ENCODE data around the gene MEGF11. TPM values are rescaled to one million over a fixed set of nuclear protein-coding genes. Genes with fewer than 3 reads are reported as not detected.

Gene MEGF11
- total and polyA plus RNA-seq, 10 donors = 0.02 to 0.61 (median 0.23) TPM; not detected in 4

GRCh38 chr15:66164788-66165187 lies 88.8 kb downstream of the MEGF11 start:
- H3K4me1 ChIP-seq = no peaks in the 10 kb centered on the region
- no peak overlapping the region for H3K4me3 ChIP-seq
- no peak for TF ChIP-seq POLR2AphosphoS5 (IDR thresholded peaks at IDR 0.05)
- TF ChIP-seq, protein P1, sequence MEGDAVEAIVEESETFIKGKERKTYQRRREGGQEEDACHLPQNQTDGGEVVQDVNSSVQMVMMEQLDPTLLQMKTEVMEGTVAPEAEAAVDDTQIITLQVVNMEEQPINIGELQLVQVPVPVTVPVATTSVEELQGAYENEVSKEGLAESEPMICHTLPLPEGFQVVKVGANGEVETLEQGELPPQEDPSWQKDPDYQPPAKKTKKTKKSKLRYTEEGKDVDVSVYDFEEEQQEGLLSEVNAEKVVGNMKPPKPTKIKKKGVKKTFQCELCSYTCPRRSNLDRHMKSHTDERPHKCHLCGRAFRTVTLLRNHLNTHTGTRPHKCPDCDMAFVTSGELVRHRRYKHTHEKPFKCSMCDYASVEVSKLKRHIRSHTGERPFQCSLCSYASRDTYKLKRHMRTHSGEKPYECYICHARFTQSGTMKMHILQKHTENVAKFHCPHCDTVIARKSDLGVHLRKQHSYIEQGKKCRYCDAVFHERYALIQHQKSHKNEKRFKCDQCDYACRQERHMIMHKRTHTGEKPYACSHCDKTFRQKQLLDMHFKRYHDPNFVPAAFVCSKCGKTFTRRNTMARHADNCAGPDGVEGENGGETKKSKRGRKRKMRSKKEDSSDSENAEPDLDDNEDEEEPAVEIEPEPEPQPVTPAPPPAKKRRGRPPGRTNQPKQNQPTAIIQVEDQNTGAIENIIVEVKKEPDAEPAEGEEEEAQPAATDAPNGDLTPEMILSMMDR (IDR thresholded peaks at IDR 0.05 in 8 of 11, conservative IDR thresholded peaks at IDR 0.05 in 3 of 11) = no peak
- TF ChIP-seq POLR2A (IDR thresholded peaks at IDR 0.05) = no peak
- H3K9me3 ChIP-seq = no peaks in the 10 kb centered on the region
- intact Hi-C loops (cut with DNase I; ENCODE audit: low total_unique reads) = no loop called here
- 71 to 95% (median 89%) methylated on average over 4 of the region's 4 CpGs for WGBS, 5 donors
- no peak for DNase-seq
- no peaks in the 10 kb centered on the region for H3K36me3 ChIP-seq
- H3K27me3 ChIP-seq (replicated peaks in 1 of 7) = no peaks in the 10 kb centered on the region
- no peak overlapping the region for H3K27ac ChIP-seq

DNA sequence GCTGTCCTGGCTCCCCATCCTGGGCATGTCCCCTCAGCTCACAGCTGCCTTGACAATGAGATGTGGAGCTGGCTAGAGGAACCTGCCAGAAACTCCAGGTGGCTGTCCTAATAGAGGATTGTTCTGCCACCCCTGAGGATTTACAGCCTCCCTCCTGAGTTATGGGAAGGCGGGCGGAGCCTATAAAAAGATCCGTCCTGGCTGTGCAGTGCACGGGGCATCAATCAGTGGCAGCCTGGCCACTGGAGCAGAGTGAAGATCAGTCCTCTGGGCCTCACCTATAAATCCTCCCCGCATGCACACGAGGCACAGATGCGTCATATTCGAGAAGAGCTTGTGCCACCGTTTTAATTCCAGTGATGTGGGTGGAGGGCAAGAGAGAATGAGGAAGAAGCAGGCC lies 90.0 kb downstream of the MEGF11 start:
- intact Hi-C loops (cut with DNase I; ENCODE audit: low total_unique reads) = no loop called here
- no peaks in the 10 kb centered on the region for H3K4me1 ChIP-seq
- no peaks in the 10 kb centered on the region for H3K36me3 ChIP-seq
- DNase-seq = no peak
- 88 to 94% (median 91%) methylated on average over 9 of the region's 9 CpGs for WGBS, 5 donors
- peaks cover 0 to under 1% (median 0%) of the 10 kb centered on the region in 7 donors for H3K27me3 ChIP-seq (replicated peaks in 1 of 7)
- H3K4me3 ChIP-seq = no peak overlapping the region
- TF ChIP-seq POLR2A (IDR thresholded peaks at IDR 0.05) = no peak
- TF ChIP-seq, protein P1 (IDR thresholded peaks at IDR 0.05 in 8 of 11, conservative IDR thresholded peaks at IDR 0.05 in 3 of 11) = no peak
- TF ChIP-seq POLR2AphosphoS5 (IDR thresholded peaks at IDR 0.05) = no peak
- no peaks in the 10 kb centered on the region for H3K9me3 ChIP-seq
- no peak overlapping the region for H3K27ac ChIP-seq

- no peaks in the 10 kb centered on the region for H3K36me3 ChIP-seq
- 76 to 85% (median 84%) methylated on average over 2 of the region's 2 CpGs for WGBS, 5 donors
- DNase-seq = no peak
- peaks cover 0 to 5% (median 0%) of the 10 kb centered on the region in 7 donors for H3K27me3 ChIP-seq (replicated peaks in 1 of 7)
- intact Hi-C loops (cut with DNase I; ENCODE audit: low total_unique reads) = no loop called here
- no peaks in the 10 kb centered on the region for H3K9me3 ChIP-seq
- no peak overlapping the region for H3K4me3 ChIP-seq
- no peak overlapping the region for H3K27ac ChIP-seq
- TF ChIP-seq, protein P1 (IDR thresholded peaks at IDR 0.05 in 8 of 11, conservative IDR thresholded peaks at IDR 0.05 in 3 of 11) = no peak
- TF ChIP-seq POLR2A (IDR thresholded peaks at IDR 0.05) (no peak), POLR2AphosphoS5 (IDR thresholded peaks at IDR 0.05) (no peak)
- H3K4me1 ChIP-seq = no peaks in the 10 kb centered on the region
These were observed 91.3 kb downstream of the MEGF11 start for GRCh38 chr15:66162286-66162685.

GRCh38 chr15:66161575-66162118 lies 91.9 kb downstream of the MEGF11 start:
- H3K9me3 ChIP-seq = no peaks in the 10 kb centered on the region
- H3K4me1 ChIP-seq = no peaks in the 10 kb centered on the region
- TF ChIP-seq POLR2A (IDR thresholded peaks at IDR 0.05) = no peak
- TF ChIP-seq POLR2AphosphoS5 (IDR thresholded peaks at IDR 0.05) = no peak
- H3K36me3 ChIP-seq = no peaks in the 10 kb centered on the region
- peaks cover 0 to 5% (median 0%) of the 10 kb centered on the region in 7 donors for H3K27me3 ChIP-seq (replicated peaks in 1 of 7)
- WGBS, 5 donors = 62 to 77% (median 71%) methylated on average over 5 of the region's 5 CpGs
- no peak overlapping the region for H3K4me3 ChIP-seq
- DNase-seq = no peak
- no peak overlapping the region for H3K27ac ChIP-seq
- intact Hi-C loops (cut with DNase I; ENCODE audit: low total_unique reads) = no loop called here
